Osteoblast (primary cell): ENCODE measurements around the gene C17orf75. TPM values are rescaled to one million over a fixed set of nuclear protein-coding genes. Genes with fewer than 3 reads are reported as not detected.

Experiments used
- DNase-seq: peaks from one replicate; pipeline ENCODE4 v3.0.0; 2011; ENCODE audit warnings: low spot score, mixed read lengths; ENCODE audit not compliant: insufficient read length; ENCODE audit errors: missing footprints
- H2AFZ ChIP-seq: 2 replicates; pipeline ENCODE4 v1.6.0; 2011; ENCODE audit warnings: mild to moderate bottlenecking, low read length
- H3K27ac ChIP-seq: 2 replicates; pipeline ENCODE4 v1.5.1; 2011; ENCODE audit warnings: mild to moderate bottlenecking, low read depth, low read length, moderate library complexity
- H3K27me3 ChIP-seq: 2 replicates; pipeline ENCODE4 v1.6.0; 2012; ENCODE audit warnings: mild to moderate bottlenecking, control low read depth, inconsistent platforms, low read length, moderate library complexity; ENCODE audit not compliant: insufficient read depth
- H3K36me3 ChIP-seq: 2 replicates; pipeline ENCODE4 v1.5.1; 2011; ENCODE audit warnings: mild to moderate bottlenecking, low read length, control low read depth, moderate library complexity; ENCODE audit not compliant: insufficient read depth
- H3K4me1 ChIP-seq: 2 replicates; pipeline ENCODE4 v1.5.1; 2011; ENCODE audit warnings: mild to moderate bottlenecking, low read length, control low read depth, moderate library complexity; ENCODE audit not compliant: insufficient read depth
- H3K4me2 ChIP-seq: 2 replicates; pipeline ENCODE4 v1.6.0; 2011; ENCODE audit warnings: mild to moderate bottlenecking, low read length; ENCODE audit not compliant: insufficient read depth
- H3K4me3 ChIP-seq: fragments of 200-600 bp; sonication (generic); 3 replicates; pipeline ENCODE4 v1.5.1; 2012; ENCODE audit warnings: mild to moderate bottlenecking, low read length, inconsistent platforms; ENCODE audit not compliant: insufficient read depth
- H3K79me2 ChIP-seq: 2 replicates; pipeline ENCODE4 v1.6.0; 2012; ENCODE audit warnings: mild to moderate bottlenecking, low read length, control low read depth, inconsistent platforms; ENCODE audit not compliant: insufficient read depth
- H3K9me3 ChIP-seq: 2 replicates; pipeline ENCODE4 v1.5.1; 2011; ENCODE audit warnings: low read depth, low read length, control low read depth
- H4K20me1 ChIP-seq: 2 replicates; pipeline ENCODE4 v1.6.0; 2012; ENCODE audit warnings: mild to moderate bottlenecking, low read length, control low read depth; ENCODE audit not compliant: insufficient read depth
- total RNA-seq: library from RNA; depleted of rRNA; stranded (reverse); fragments of >200 nt; gene quantifications from 2 replicates; pipeline ENCODE4 v1.2.3, GENCODE V29; 2012
- TF ChIP-seq, protein P1 (sequence below): IDR thresholded peaks from 2 replicates; pipeline ENCODE4 v1.5.1; 2011; ENCODE audit warnings: mild to moderate bottlenecking, low read depth, low read length, moderate library complexity; ENCODE audit errors: extremely low read depth

Gene C17orf75
- total RNA-seq, 1 donor, result 15.9 TPM

- no peak for DNase-seq
- Histone ChIP-seq H3K27me3 (no peaks in the 10 kb centered on the region), H3K4me3 (no peak overlapping the region), H3K9me3 (no peaks in the 10 kb centered on the region), H2AFZ (no peak overlapping the region), H3K4me1 (no peaks in the 10 kb centered on the region), H3K4me2 (no peak overlapping the region), H4K20me1 (no peaks in the 10 kb centered on the region), H3K79me2 (no peaks in the 10 kb centered on the region), H3K36me3 (no peaks in the 10 kb centered on the region), H3K27ac (no peak overlapping the region)
- TF ChIP-seq, protein P1, sequence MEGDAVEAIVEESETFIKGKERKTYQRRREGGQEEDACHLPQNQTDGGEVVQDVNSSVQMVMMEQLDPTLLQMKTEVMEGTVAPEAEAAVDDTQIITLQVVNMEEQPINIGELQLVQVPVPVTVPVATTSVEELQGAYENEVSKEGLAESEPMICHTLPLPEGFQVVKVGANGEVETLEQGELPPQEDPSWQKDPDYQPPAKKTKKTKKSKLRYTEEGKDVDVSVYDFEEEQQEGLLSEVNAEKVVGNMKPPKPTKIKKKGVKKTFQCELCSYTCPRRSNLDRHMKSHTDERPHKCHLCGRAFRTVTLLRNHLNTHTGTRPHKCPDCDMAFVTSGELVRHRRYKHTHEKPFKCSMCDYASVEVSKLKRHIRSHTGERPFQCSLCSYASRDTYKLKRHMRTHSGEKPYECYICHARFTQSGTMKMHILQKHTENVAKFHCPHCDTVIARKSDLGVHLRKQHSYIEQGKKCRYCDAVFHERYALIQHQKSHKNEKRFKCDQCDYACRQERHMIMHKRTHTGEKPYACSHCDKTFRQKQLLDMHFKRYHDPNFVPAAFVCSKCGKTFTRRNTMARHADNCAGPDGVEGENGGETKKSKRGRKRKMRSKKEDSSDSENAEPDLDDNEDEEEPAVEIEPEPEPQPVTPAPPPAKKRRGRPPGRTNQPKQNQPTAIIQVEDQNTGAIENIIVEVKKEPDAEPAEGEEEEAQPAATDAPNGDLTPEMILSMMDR, result no peak
These were observed 49.9 kb downstream of the C17orf75 start for GRCh38 chr17:32292094-32292493.

DNA sequence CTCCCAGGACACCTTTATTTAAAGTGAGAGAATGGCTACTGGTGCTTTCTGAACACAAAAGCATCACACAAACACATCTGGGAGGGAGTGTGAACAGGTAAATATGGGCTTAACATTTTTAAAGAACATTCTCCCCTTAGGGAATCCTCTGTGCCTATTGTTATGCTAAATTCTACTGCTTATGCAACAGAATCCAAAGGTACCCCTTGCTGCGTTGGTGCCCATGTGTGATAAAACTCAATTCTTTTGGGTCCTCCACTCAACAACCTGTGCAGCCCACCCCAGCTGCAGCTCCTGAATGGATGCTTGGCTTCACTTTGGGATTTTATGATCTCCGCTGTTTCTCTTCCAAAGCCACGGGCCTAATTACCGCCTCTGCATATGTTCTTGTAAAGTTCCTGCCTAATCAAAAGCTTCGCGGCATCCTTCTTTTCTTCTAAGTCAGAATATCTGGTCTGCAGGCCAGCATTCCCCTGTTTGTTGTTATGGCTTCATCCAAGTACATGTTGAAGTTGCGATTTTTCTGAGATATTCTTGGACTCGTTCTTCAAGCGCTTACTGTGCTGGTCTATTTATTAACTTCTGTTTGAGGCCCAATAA lies 52.4 kb downstream of the C17orf75 start:
- H3K79me2 ChIP-seq, result no peaks in the 10 kb centered on the region
- H2AFZ ChIP-seq, result no peak overlapping the region
- no peaks in the 10 kb centered on the region for H3K4me1 ChIP-seq
- H3K27me3 ChIP-seq, result no peaks in the 10 kb centered on the region
- no peaks in the 10 kb centered on the region for H4K20me1 ChIP-seq
- DNase-seq, result no peak
- TF ChIP-seq, protein P1, result no peak
- no peak overlapping the region for H3K4me2 ChIP-seq
- no peak overlapping the region for H3K27ac ChIP-seq
- no peak overlapping the region for H3K4me3 ChIP-seq
- H3K9me3 ChIP-seq, result no peaks in the 10 kb centered on the region
- H3K36me3 ChIP-seq, result no peaks in the 10 kb centered on the region

GRCh38 chr17:32288615-32289014 lies 53.4 kb downstream of the C17orf75 start:
- Histone ChIP-seq H3K9me3 (no peaks in the 10 kb centered on the region), H3K79me2 (no peaks in the 10 kb centered on the region), H4K20me1 (no peaks in the 10 kb centered on the region), H3K27me3 (no peaks in the 10 kb centered on the region), H3K4me3 (no peak overlapping the region), H3K27ac (no peak overlapping the region), H3K4me1 (peaks cover 2% of the 10 kb centered on the region), H3K36me3 (no peaks in the 10 kb centered on the region), H3K4me2 (no peak overlapping the region), H2AFZ (no peak overlapping the region)
- TF ChIP-seq, protein P1, result no peak
- DNase-seq, result peak; percentile 22

DNA sequence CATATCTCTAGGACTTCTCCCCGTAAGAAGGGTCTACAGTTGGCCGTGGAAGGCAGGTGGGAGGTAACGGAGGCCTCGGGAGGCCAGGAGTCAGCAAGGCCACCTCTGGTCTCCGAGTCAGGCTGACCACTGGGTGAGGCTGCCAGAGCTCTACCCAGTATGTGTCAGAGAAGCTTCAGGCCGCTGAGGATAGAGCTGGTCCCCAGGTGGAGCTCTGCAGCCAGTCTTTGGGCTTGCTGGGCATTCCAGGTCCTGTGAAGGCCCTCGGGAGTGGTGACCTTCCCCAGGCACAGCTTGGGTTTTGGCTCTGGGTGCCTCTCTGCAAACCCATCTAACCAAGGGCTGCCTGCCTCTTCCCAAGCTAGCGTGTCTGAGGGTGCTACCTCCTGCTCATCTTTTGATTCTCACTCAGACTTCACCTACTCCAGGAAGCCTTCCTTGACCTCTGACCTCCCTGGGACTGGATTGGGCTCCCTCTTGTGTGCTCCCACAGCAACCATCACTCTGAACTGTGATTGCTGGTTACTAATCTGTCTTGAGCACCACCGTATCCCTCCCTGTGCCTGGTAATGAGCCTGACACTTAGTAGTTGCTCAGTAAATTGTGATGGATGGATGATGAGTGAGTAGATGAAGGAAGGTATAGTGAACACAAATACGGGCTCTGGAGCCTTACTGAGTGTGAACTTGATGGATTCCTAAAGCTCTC lies 54.0 kb downstream of the C17orf75 start:
- no peak overlapping the region for H3K27ac ChIP-seq
- no peaks in the 10 kb centered on the region for H3K27me3 ChIP-seq
- H4K20me1 ChIP-seq, result no peaks in the 10 kb centered on the region
- no peaks in the 10 kb centered on the region for H3K79me2 ChIP-seq
- H3K4me3 ChIP-seq, result no peak overlapping the region
- H3K36me3 ChIP-seq, result no peaks in the 10 kb centered on the region
- peaks cover 3% of the 10 kb centered on the region for H3K4me1 ChIP-seq
- no peaks in the 10 kb centered on the region for H3K9me3 ChIP-seq
- no peak overlapping the region for H3K4me2 ChIP-seq
- TF ChIP-seq, protein P1, result no peak
- H2AFZ ChIP-seq, result no peak overlapping the region
- peak; percentile 11 for DNase-seq
